Activated CD8-positive, alpha-beta memory T cell treated with anti-CD3 and anti-CD28 coated beads, Interleukin-2, amount 50 U/mL, for 1 hour (primary cell): ENCODE data around the gene DR1.
A peak's percentile ranks its signal among the peaks of the same experiment; 100 is the strongest.

Experiments
- DNase-seq: peaks from one replicate; pipeline ENCODE4 v3.0.0-alpha.2; 2020; ENCODE audit errors: extremely low read depth

Gene DR1

GRCh38 chr1:93345633-93346420 is at the start of gene DR1:
TSS of gene DR1 (plus strand) at chr1:93345907. CDS start at chr1:93346646, 739 bp downstream.
- peak; percentile 68 for DNase-seq

- no peak for DNase-seq
Observed at GRCh38 chr1:93296555-93297154, 49.1 kb upstream of the DR1 start.

GRCh38 chr1:93301131-93301530 is 44.6 kb upstream of the DR1 start:
- DNase-seq: no peak

- no peak for DNase-seq
Observed at GRCh38 chr1:93302078-93302477, 43.6 kb upstream of the DR1 start.

GRCh38 chr1:93304716-93305138 is 41.0 kb upstream of the DR1 start:
- peak; percentile 23 for DNase-seq

GRCh38 chr1:93306920-93307319 is 38.8 kb upstream of the DR1 start:
- DNase-seq: no peak

- no peak for DNase-seq
Observed at GRCh38 chr1:93313026-93313425, 32.7 kb upstream of the DR1 start.

- no peak for DNase-seq
Observed at GRCh38 chr1:93317207-93317606, 28.5 kb upstream of the DR1 start.

GRCh38 chr1:93317943-93318342 is 27.8 kb upstream of the DR1 start:
- no peak for DNase-seq

- DNase-seq: no peak
Observed at GRCh38 chr1:93321720-93322119, 24.0 kb upstream of the DR1 start.

GRCh38 chr1:93322349-93322748 is 23.4 kb upstream of the DR1 start:
- DNase-seq: no peak

GRCh38 chr1:93323185-93323820 is 22.4 kb upstream of the DR1 start:
- DNase-seq: no peak

- no peak for DNase-seq
Observed at GRCh38 chr1:93324486-93325464, 20.9 kb upstream of the DR1 start.

- no peak for DNase-seq
Observed at GRCh38 chr1:93328809-93329760, 16.6 kb upstream of the DR1 start.

- DNase-seq: no peak
Observed at GRCh38 chr1:93330196-93330595, 15.5 kb upstream of the DR1 start.

- DNase-seq: no peak
Observed at GRCh38 chr1:93330617-93331016, 15.1 kb upstream of the DR1 start.

- DNase-seq: no peak
Observed at GRCh38 chr1:93331412-93331811, 14.3 kb upstream of the DR1 start.

GRCh38 chr1:93332368-93332767 is 13.3 kb upstream of the DR1 start:
- DNase-seq: no peak

- no peak for DNase-seq
Observed at GRCh38 chr1:93338387-93339146, 7.1 kb upstream of the DR1 start.

GRCh38 chr1:93339171-93339697 is 6.5 kb upstream of the DR1 start:
- no peak for DNase-seq
